ENCODE measurements around the gene E2F4. TPM values are rescaled to one million over a fixed set of nuclear protein-coding genes. Genes with fewer than 3 reads are reported as not detected.

E2F4 gene
- total and polyA plus RNA-seq, 9 of the 15 experiments (the other 6 are each of a cell fraction or from before 2014, with no cell fraction given), result 9.7 to 139 (median 106) TPM

DNA sequence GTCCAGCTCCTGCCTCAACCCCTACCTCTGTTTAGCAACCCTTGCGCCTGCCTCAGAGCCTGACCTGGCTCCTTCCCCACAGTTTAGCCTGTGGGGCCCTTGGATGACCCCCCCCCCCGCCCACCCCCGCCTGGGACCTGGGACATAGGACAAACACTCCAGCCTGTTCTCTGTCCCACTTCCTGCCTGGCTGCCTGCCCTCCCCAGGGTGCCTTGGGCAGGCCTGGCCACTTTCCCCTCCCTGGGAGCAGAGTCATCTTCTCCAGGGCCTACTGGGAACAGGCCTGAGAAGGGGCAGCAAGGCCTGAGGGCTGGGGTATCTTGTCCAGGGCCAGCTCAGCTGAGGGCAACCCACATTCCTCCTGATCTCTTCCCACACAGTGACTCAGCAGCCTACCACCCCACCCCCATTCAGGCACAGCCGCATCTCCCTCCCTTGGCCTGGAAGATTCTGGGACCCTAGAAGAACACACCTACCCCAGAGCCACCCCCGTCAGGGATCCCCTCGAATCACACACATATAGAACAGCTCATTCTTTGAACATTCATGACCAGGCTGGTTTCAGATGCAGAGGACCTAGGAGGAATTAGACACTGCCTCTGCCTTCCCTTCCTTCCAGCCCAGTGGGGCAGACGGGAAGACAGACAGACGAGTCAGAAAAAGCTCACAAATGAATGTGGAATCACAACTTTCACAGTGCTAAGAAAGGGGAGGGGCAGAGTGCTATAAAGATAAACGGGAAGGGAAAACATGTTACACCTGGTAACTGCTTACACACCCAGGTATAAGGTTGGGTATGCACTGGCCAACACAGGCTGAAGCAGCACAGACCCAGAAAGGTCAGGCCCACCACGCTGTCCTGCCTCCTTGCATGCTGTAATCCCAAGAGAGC, 49.3 kb downstream of the E2F4 start (continued):
- TF ChIP-seq SIN3A (IDR thresholded peaks at IDR 0.05; ENCODE audit: borderline replicate concordance in 2 of 2, control insufficient read depth in 1 of 2, low read depth in 2 of 2, low read length in 2 of 2), result no peak
- TF ChIP-seq, protein P1, sequence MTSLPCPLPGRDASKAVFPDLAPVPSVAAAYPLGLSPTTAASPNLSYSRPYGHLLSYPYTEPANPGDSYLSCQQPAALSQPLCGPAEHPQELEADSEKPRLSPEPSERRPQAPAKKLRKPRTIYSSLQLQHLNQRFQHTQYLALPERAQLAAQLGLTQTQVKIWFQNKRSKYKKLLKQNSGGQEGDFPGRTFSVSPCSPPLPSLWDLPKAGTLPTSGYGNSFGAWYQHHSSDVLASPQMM (CRISPR knock-in tag; IDR thresholded peaks at IDR 0.05), result no peak
- TF ChIP-seq, protein P2, sequence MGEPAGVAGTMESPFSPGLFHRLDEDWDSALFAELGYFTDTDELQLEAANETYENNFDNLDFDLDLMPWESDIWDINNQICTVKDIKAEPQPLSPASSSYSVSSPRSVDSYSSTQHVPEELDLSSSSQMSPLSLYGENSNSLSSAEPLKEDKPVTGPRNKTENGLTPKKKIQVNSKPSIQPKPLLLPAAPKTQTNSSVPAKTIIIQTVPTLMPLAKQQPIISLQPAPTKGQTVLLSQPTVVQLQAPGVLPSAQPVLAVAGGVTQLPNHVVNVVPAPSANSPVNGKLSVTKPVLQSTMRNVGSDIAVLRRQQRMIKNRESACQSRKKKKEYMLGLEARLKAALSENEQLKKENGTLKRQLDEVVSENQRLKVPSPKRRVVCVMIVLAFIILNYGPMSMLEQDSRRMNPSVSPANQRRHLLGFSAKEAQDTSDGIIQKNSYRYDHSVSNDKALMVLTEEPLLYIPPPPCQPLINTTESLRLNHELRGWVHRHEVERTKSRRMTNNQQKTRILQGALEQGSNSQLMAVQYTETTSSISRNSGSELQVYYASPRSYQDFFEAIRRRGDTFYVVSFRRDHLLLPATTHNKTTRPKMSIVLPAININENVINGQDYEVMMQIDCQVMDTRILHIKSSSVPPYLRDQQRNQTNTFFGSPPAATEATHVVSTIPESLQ (CRISPR knock-in tag; IDR thresholded peaks at IDR 0.05), result no peak
- TF ChIP-seq ZNF197 (CRISPR knock-in tag; IDR thresholded peaks at IDR 0.05; ENCODE audit: low read depth), result no peak
- TF ChIP-seq MECOM (CRISPR knock-in tag; IDR thresholded peaks at IDR 0.05), result peak; percentile 77
- no peak for TF ChIP-seq ZNF146 (CRISPR knock-in tag; IDR thresholded peaks at IDR 0.05; ENCODE audit: unreplicated experiment)
- TF ChIP-seq, protein P3, sequence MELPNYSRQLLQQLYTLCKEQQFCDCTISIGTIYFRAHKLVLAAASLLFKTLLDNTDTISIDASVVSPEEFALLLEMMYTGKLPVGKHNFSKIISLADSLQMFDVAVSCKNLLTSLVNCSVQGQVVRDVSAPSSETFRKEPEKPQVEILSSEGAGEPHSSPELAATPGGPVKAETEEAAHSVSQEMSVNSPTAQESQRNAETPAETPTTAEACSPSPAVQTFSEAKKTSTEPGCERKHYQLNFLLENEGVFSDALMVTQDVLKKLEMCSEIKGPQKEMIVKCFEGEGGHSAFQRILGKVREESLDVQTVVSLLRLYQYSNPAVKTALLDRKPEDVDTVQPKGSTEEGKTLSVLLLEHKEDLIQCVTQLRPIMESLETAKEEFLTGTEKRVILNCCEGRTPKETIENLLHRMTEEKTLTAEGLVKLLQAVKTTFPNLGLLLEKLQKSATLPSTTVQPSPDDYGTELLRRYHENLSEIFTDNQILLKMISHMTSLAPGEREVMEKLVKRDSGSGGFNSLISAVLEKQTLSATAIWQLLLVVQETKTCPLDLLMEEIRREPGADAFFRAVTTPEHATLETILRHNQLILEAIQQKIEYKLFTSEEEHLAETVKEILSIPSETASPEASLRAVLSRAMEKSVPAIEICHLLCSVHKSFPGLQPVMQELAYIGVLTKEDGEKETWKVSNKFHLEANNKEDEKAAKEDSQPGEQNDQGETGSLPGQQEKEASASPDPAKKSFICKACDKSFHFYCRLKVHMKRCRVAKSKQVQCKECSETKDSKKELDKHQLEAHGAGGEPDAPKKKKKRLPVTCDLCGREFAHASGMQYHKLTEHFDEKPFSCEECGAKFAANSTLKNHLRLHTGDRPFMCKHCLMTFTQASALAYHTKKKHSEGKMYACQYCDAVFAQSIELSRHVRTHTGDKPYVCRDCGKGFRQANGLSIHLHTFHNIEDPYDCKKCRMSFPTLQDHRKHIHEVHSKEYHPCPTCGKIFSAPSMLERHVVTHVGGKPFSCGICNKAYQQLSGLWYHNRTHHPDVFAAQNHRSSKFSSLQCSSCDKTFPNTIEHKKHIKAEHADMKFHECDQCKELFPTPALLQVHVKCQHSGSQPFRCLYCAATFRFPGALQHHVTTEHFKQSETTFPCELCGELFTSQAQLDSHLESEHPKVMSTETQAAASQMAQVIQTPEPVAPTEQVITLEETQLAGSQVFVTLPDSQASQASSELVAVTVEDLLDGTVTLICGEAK (IDR thresholded peaks at IDR 0.05), result no peak
- TF ChIP-seq, protein P3 (CRISPR knock-in tag; IDR thresholded peaks at IDR 0.05), result no peak
- peak; percentile 36 to 54; a peak in 2 of 4 replicates for TF ChIP-seq MAZ (CRISPR knock-in tag; conservative IDR thresholded peaks at IDR 0.05 in 1 of 2, IDR thresholded peaks at IDR 0.05 in 1 of 2)
- TF ChIP-seq EWSR1 (IDR thresholded peaks at IDR 0.05; ENCODE audit: borderline replicate concordance, low read depth, partially characterized antibody), result no peak
- TF ChIP-seq RFX1 (IDR thresholded peaks at IDR 0.05), result no peak
- no peak for TF ChIP-seq HNRNPL (IDR thresholded peaks at IDR 0.05; ENCODE audit: low read depth, low read length)
- no peak for TF ChIP-seq RBM15 (IDR thresholded peaks at IDR 0.05; ENCODE audit: insufficient read depth, low read length)
- TF ChIP-seq SRSF1 (IDR thresholded peaks at IDR 0.05; ENCODE audit: low read depth, low read length), result no peak
- no peak; the same call in 1 of the 2 replicates for TF ChIP-seq ZNF644 (tag; IDR thresholded peaks at IDR 0.05; ENCODE audit: low read depth)
